HuH-7 (cell line): Measurements from ENCODE around the gene OR2V2.
"Not testable (repeated sequence)": the region's sequence is repeated elsewhere in the genome, so short reads cannot be mapped to it uniquely, and the experiment has no call there.

Experiments
- DNase-seq: peaks from one replicate; pipeline ENCODE4 v3.0.0; 2011; ENCODE audit warnings: low spot score

The OR2V2 gene

GRCh38 chr5:181114844-181115778, 32.3 kb upstream of the OR2V2 start:
- DNase-seq, result no peak

GRCh38 chr5:181118369-181118768, 29.0 kb upstream of the OR2V2 start:
- DNase-seq, result no peak

- DNase-seq, result no peak
These were observed 28.3 kb upstream of the OR2V2 start for GRCh38 chr5:181119105-181119504.

- no peak for DNase-seq
These were observed 27.1 kb upstream of the OR2V2 start for GRCh38 chr5:181120306-181120705.

GRCh38 chr5:181120761-181121160, 26.6 kb upstream of the OR2V2 start:
- no peak for DNase-seq

- no peak for DNase-seq
These were observed 25.5 kb upstream of the OR2V2 start for GRCh38 chr5:181121675-181122561.

- DNase-seq, result no peak
These were observed 22.9 kb upstream of the OR2V2 start for GRCh38 chr5:181124526-181124925.

GRCh38 chr5:181126841-181127240, 20.5 kb upstream of the OR2V2 start:
- DNase-seq, result no peak

GRCh38 chr5:181127456-181127855, 19.9 kb upstream of the OR2V2 start:
- no peak for DNase-seq

GRCh38 chr5:181127907-181128626, 19.3 kb upstream of the OR2V2 start:
- DNase-seq, result no peak

GRCh38 chr5:181129601-181130000, 17.8 kb upstream of the OR2V2 start:
- no peak for DNase-seq

GRCh38 chr5:181130081-181130480, 17.3 kb upstream of the OR2V2 start:
- not testable (repeated sequence) for DNase-seq

GRCh38 chr5:181130832-181131496, 16.4 kb upstream of the OR2V2 start, which contains the start of gene OR2V1:
Gene OR2V1 (minus strand): TSS chr5:181131169. CDS start chr5:181125304, 5,865 bp downstream.
- no peak for DNase-seq

- no peak for DNase-seq
These were observed 15.9 kb upstream of the OR2V2 start for GRCh38 chr5:181131514-181131913.

- DNase-seq, result no peak
These were observed 14.3 kb upstream of the OR2V2 start for GRCh38 chr5:181133083-181133482.

GRCh38 chr5:181133610-181134231, 13.7 kb upstream of the OR2V2 start:
- no peak for DNase-seq

GRCh38 chr5:181134259-181134658, 13.1 kb upstream of the OR2V2 start:
- DNase-seq, result no peak

- no peak for DNase-seq
These were observed 10.9 kb upstream of the OR2V2 start for GRCh38 chr5:181136361-181136955.

- DNase-seq, result no peak
These were observed 9.1 kb upstream of the OR2V2 start for GRCh38 chr5:181138258-181138657.

GRCh38 chr5:181140766-181141165, 6.6 kb upstream of the OR2V2 start:
- no peak for DNase-seq

- no peak for DNase-seq
These were observed 5.3 kb upstream of the OR2V2 start for GRCh38 chr5:181142054-181142453.
